HG03565 (cell line): ENCODE results near the gene PKP1.

Source experiments
- ATAC-seq: cut with Tn5 transposase; IDR thresholded peaks from one replicate; pipeline ENCODE4 v1.9.1; 2021; ENCODE audit warnings: mild to moderate bottlenecking, moderate library complexity; ENCODE audit not compliant: unreplicated experiment

Gene PKP1

GRCh38 chr1:201361652-201362504, 78.6 kb downstream of the PKP1 start:
- ATAC-seq: no peak

- no peak for ATAC-seq
Observed at GRCh38 chr1:201362906-201363305, 79.6 kb downstream of the PKP1 start.

- ATAC-seq: no peak
Observed at GRCh38 chr1:201363467-201363866, 80.2 kb downstream of the PKP1 start.

GRCh38 chr1:201364808-201365105, 81.5 kb downstream of the PKP1 start:
- no peak for ATAC-seq

DNA sequence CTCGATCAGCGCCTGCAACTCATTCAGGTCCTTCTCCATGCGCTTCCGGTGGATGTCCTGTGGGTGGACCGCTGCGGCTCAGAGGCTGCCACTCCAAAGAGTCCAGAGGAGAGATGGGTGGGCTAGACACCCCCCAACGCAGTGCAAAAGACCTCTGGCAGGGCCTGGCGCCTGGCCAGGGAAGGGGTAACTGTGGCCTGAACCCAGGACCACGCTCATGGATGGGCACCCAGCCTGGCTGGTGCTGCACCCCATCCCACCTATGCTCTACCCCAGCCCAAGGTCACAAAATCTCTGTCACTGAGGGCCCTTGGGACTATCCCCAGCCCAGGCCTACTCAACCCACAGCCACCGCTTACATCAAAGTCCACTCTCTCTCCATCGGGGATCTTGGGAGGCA, 81.9 kb downstream of the PKP1 start:
- no peak for ATAC-seq

GRCh38 chr1:201366696-201367095, 83.4 kb downstream of the PKP1 start:
- ATAC-seq: no peak

GRCh38 chr1:201369209-201369608, 85.9 kb downstream of the PKP1 start:
- ATAC-seq: no peak

DNA sequence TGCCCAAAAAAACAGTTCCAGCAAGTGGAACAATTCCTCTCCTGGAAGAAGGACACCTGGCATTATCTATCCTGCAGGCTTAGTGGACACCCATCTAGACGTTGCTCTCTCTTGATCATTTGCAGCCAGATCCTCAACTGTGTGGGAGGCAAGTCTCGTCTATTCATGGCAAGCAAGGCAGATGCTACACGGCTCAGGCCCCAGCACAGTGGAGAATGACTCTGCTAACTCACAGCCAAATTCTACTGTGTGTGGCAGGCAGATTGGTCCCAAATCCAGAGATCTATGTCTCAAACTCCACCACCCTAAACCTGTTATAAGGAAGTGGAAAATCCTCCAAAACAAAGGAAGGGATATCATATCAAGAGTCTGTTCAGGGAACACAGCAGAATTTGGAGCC, 87.2 kb downstream of the PKP1 start:
- ATAC-seq: no peak

DNA sequence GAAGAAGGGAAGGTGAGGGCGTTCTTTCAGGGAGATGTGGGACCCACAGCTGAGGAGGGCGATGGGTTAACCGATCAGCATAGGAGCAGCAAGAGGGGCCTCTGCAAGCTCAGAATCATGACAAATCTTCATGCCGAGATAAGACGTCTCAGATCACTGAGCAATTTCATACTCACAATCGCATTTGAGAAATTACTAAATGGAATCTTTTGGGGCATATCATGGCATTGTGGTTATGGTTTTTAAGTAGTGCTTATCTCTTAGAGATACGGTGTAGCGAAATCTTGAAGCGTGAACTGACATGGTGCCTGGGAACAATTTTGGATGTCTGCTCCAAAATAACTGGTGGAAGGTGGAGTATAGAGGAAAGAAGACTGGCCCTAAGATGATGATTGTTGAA, 88.0 kb downstream of the PKP1 start:
- ATAC-seq: no peak

DNA sequence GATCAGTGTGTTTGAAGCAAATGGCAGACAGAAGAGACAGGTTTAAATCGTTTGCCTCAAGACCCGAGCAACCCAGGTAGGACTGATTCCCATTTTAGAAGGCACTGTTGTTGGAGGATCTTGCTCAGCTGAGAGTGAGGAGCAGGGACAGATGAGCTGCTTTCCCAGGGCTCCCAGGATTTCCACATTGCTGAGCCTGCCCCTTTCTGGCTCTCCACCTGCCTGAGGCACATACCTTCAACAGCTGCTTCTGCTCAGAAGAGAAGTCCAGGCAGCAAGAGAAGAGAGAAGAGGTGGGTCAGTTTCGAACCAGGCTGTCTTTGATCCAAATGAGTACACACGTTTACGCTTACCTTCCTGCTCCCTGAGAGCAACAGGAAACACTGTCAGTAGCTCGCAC, 88.5 kb downstream of the PKP1 start:
- ATAC-seq: no peak

DNA sequence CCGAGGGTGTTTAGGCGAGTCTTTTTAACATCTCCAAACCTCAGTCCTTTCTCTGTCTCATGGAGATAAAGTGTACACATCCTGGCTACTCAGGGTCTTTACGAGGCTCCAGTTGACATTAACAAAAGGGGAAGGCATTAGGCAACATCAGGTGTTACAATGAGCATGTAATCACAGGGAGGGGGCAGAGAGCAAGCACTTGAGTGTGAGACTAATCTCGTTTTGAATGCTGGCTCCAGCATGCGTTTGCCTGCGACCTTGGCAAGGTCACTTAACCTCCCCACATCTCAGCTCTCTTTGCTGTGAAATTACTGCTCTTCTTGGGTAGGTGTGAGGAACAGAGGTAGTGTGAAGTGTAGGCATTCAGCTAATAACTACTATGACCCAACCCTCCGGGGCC, 91.1 kb downstream of the PKP1 start:
- ATAC-seq: no peak

- no peak for ATAC-seq
Observed at GRCh38 chr1:201375169-201375568, 91.9 kb downstream of the PKP1 start.

GRCh38 chr1:201376107-201376463, 92.8 kb downstream of the PKP1 start:
- no peak for ATAC-seq

GRCh38 chr1:201376464-201377374, 93.4 kb downstream of the PKP1 start:
- no peak for ATAC-seq

- ATAC-seq: no peak
Observed at GRCh38 chr1:201377611-201378092, 94.3 kb downstream of the PKP1 start, which contains the start of gene TNNT2. Gene TNNT2 (minus strand): TSS chr1:201377680. CDS start chr1:201373254, 4,426 bp downstream.

- no peak for ATAC-seq
Observed at GRCh38 chr1:201378804-201379203, 95.5 kb downstream of the PKP1 start.

- no peak for ATAC-seq
Observed at GRCh38 chr1:201379733-201380242, 96.5 kb downstream of the PKP1 start.

DNA sequence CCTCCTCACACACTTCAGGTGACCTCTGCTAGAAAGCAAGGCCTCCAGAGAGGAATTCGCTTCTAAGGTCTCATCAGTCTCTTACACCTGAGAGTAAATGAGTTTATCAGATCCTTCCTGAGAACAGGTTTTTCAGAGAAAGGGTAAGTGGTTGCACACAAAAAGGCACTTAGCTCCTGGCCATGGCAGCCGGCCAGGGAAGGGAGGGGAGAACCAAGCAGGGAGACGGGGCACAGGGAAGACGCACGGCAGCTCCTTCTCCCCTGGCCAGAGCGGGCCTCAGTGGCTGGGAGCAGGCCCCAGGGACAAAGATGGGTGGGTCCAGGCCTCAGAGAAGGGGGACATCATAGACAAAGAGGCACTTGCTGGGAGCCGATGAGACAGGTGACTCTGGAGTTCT, 97.8 kb downstream of the PKP1 start:
- no peak for ATAC-seq
